CD4-positive, alpha-beta T cell treated with Interleukin-4 for 1 hour (primary cell): Measurements from ENCODE around the gene BICDL1.

Experiments
- DNase-seq, 2 donors: peaks; one replicate each; pipeline ENCODE4 v3.0.0-alpha.2; 2020 to 2022

BICDL1 gene

DNA sequence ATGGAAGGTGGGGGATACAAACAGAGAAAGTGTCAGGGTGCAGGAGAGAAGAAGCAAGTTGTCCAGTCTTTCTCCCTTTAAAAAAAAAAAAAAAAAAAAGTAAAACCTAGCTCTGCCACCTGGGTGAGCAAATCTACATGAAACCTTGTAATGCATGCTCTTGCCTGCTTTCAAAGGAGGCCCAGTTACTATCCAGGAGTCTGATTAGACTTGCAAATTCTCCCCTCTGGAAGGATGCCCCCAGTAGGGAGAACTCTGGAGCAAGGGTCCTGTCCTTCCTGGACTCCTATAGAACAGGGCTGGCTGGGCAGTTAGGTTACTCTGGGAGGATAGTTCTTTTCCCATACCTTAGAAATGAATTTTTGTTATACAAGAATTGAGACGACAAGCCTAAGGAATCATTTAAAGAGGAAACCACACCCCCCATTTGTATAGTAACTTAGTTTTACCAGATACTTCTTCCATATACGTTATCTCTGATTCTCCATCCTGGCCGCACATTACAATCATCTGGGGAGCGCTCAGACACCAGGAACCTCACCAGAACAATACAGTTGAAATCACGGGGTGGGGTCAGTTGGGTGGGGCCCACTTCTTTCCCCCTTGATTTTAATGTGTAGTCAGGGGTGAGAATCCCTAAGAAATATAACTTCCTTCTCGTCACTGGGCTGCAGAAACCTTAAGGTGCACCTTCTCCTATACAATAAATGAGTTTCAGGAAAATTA is 97.0 kb downstream of the BICDL1 start:
- DNase-seq = no peak

DNA sequence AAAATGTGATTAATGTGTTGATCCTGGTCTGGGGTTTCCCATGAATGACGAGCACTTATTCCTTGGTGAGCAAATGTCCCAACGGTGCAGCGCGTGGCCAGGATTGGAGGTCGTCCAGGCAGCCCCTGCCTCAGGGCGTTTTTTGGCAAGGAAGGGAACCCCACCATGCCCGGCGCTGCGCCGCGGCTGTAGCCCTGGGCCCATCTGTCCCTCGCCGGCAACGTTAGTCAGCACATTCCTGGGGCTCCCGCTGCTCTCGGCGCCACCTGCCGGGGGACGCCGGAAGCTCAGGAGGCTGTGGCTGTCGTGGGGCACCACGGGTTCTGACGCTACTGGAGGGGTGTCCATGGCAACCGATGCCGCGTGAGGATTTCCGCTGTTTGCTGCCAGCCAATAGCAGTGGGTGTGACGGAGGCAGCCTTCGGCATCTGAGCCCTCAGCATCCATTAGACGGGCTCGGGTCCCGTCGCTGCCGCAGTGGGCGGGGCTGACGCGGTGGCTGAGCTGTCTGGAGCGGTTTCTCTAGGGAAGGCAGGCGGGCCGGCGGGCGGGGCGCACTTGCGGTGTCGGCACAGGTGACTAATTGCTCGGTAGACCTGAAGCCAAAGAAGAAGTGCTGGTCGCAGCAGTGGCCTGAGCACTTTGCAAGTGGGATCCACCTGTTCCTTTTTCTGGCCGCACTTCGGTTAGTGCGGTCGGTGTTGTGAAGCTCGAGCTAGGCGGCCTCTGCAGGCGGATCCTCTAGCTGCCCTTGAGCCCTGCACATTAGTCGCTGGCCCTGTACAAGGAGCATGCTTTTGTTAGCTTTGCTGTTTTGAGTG is 98.0 kb downstream of the BICDL1 start:
- DNase-seq = peak; percentile 100

DNA sequence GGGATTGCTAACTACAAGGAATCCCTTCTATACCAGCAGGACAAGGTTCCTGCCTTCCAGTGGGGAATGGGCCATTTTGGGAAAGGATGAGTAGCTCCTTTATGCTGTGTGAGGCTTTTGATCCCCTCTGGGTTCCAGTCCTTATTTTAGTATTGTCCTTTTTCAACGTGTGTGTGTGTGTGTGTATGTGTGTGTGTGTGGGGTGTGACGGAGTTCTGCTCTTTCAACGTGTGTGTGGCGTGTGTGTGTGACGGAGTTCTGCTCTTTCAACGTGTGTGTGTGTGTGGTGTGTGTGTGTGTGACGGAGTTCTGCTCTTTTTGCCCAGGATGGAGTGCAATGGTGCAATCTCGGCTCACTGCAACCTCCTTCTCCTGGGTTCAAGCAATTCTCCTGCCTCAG is 100.1 kb downstream of the BICDL1 start:
- no peak for DNase-seq

DNA sequence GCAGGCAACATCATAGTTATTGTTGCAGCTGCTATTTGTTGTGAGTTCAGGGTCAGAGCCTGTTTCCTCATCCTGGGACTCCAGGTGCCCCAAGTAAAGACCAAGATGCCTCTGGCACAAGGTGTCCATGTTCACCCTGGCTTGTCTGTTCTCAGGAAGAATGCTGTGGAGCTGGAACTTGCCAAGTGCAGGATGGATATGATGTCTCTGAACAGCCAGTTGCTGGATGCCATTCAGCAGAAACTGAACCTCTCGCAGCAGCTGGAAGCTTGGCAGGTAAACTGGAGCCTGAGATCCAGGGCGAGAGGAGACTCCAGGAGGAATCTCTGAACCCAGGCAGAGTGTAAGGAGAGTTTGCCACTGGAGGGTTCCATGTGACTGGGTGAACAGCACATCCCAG is 100.8 kb downstream of the BICDL1 start:
- DNase-seq = no peak

- no peak for DNase-seq
These were observed 101.2 kb downstream of the BICDL1 start for GRCh38 chr12:120090206-120090605.

DNA sequence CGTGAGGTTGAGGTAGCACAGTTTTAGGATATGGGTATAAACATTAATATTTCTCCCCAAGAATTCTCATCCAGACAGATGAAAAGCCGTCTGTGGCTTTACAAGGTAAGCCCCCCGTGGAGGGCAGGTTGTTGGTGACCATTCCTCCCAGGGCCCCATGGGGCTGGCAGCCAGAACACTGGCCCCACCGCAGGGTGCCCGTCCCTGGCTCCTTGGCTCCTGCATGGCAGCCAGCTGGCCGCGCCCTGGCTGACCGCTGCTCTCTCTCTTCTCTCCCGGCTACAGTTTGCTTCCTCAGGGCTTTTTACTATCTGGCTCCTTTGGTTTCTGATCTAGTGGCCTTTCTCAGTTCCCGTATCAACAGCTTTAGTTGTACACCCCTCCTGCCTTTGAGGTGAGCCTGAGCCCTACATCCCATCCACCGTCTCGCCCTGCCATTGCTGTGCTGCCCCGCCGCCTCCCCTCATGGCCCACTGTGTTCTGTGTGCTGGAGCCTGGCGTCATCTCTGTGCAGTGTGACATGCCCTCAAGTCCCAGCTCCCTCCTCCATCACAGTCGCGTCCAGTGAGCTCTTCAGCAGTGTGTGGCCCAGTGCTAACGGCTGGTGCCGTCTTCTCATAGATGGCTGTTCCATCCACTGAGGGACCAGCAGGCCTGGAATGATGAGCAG is 101.7 kb downstream of the BICDL1 start:
- DNase-seq = no peak

- no peak for DNase-seq
These were observed 102.5 kb downstream of the BICDL1 start for GRCh38 chr12:120091371-120092090.

DNA sequence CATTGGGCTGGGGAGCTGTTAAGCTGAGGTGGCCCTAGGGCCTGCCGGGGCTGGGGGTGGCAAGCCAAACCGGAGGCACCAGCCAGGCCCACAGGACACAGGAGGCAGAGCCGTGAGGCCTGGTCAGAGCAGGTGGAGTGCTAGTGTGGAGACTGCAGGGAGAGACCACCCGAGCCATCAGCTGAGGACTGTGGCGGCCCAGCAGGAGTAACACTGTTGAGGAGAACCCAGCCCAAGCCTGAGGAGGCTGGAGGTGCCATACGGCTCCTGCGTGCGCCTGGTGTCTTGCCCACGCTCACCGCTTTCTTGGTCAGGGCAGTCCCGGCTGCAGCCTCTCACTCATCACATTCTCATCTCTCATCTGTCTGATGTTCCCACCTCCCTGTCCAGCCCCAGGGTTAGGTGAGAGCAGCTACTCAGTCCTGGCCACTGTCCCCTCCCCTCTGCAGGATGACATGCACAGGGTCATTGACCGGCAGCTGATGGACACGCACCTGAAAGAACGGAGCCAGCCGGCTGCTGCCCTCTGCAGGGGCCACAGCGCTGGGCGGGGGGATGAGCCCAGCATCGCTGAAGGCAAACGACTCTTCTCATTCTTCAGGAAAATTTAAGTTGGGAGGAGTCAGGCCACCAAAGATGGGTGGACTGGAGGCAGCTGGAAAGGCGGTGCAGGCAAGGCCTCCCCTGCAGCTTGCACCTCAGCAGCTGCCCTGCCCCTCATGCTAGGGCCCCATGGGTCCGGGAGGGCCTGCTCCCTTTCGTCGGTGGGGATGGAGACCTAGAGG is 103.7 kb downstream of the BICDL1 start:
- no peak for DNase-seq

- no peak for DNase-seq
These were observed 104.2 kb downstream of the BICDL1 start for GRCh38 chr12:120093336-120093591.

- DNase-seq = no peak
These were observed 104.7 kb downstream of the BICDL1 start for GRCh38 chr12:120093592-120094355.

GRCh38 chr12:120094485-120094884 is 105.4 kb downstream of the BICDL1 start:
- DNase-seq = no peak

GRCh38 chr12:120095331-120095730 is 106.3 kb downstream of the BICDL1 start:
- no peak for DNase-seq

DNA sequence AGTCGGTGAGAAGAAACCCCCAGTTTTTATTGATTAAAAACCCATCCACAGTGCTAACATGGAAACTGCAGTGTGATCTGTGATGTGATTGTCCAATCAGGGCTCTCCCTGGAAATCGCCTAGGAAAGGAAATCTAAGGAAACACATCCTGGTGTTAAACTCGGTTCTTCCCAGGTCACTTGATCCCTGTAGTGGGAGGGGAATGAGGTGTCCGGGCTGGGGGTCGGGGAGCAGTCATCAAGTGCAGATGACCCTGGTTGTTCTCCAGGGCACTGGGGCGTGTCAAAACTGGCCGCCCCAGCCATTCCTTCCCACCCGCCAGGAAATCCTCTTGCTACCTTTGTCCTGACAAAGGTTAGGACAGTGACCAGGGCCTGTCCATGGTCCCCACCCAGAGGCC is 106.7 kb downstream of the BICDL1 start:
- no peak for DNase-seq

- no peak for DNase-seq
These were observed 107.7 kb downstream of the BICDL1 start for GRCh38 chr12:120096671-120097202.

DNA sequence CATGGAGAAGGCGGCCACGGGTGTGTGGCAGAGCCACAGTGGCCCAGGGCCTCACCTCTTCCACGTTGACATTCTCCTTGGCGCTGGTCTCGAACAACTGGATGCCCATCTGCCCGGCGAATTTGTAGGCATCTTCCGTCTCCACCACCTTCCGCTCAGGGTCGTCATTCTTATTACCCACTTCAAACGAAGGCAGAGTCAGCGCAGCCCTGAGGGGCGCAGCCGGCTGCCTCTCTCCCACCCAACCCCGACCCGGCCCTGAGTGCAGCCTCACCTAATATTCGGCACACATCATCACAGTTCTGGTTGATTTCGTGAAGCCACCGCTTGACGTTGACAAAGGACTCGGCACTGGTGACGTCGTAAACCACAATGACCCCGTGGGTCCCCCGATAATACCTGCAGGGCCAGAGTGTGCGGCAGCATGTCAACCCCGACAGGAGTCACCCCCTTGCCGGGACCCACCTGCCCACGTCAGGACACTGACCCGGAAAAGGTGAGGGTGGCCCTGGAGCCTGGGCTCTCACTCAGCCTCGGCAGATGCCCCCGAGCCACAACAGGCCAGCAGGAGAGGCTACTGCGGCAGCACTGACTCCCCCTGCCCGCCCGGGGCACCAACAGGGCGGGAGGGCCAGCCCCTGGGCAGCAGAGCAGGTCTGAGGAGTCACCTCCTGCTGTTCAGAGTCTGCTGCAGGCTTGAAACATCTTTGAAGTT is 109.9 kb downstream of the BICDL1 start:
- DNase-seq = no peak

DNA sequence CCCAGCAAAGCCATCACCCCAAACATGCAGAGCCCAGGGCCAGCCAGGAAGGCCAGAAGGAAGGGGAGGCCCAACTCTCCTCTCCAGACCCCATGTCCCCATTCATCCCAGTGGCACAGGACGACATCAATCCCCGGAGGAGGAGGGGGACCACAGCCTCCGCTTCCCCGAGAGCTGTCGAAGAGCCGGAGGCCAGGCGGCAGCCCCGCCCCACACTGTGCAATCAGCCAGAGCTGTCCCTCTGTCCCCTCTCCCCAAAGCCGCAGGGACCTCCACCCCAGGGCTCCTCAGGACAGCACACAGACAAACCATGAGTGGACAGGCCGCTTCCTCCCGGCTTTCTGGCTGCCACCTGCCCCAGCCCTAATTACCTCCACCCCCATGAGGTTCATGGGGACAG is 110.7 kb downstream of the BICDL1 start:
- DNase-seq = no peak

DNA sequence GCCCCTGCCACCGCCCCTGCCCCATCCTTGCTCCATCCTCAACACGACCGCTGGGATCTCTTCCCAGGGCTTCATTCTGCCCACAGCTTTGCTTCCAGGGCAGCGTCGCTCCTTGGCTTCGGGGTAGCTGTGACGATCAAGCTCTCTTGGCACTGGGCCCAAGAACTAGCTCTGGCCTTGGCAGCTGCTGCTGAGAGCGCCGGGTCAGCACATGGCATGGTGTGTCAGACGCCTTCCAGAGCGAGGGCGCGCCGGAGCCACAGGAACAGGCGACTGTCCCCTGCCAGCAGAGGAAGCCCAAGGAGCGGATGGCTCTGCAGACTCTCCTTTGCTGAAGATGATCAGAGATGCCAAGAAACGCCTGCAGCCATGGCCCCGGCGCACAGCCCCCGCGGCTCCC is 111.6 kb downstream of the BICDL1 start:
- DNase-seq = no peak

DNA sequence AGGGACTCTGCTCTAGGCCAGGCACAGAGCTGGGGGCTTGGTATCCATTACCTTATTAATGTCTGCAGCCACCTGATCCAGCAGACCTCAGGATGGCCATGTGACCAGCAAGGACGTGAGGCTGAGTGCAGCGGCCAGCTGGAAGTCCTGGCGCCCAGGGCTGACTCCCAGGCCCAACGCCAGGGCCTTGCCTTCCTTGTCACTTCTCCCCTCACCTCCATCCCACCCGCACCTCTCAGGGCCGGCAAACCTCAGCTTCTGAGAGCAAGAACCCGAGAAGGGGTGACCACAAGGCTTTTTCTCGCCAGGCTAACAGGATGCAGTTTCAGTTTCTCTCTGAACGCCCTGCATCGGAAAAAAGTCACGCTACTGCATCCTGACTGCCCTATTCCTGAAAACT is 112.1 kb downstream of the BICDL1 start:
- DNase-seq = no peak

GRCh38 chr12:120101617-120102016 is 112.6 kb downstream of the BICDL1 start:
- no peak for DNase-seq

DNA sequence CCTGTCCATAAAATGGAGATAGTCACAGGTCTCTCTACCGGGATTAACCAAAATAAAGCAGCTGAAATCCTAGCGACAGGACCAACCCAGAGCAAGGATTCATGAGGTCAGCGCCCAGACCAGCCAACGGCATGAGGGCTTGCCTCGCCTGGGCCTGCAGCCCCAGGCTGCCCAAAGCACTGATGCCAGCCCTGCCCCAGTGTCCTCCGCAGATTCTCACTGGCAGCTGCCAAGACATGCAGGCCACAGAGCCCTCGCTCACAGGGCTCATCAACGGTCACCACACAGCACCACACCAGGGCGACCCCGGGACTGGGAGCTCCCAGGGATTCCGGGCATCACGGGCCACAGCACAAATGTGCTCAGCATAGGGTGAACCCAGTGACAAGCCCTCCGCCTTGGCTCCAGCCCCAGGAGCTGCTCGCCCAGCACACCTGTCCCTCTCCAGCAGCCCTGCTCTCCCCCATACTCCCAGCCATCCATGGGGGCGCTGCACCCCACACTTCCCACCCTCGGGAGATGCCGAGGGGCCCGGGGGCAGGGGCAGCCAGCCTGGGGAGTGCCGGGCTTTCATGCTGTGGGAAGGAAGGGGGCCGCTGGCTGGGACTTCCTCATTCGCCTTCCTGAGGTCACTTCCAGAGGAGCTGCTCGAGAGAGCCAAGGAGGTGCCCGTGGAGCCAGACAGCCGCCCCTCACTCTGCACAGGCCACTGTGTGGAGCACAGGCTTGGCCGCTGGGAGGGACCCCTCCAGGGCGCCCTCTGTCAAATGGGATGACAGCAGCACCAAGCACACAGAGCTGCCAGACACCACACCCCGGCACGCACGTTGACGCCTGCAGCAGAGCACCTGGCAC is 113.4 kb downstream of the BICDL1 start:
- no peak for DNase-seq
